Naive thymus-derived CD8-positive, alpha-beta T cell (primary cell): ENCODE results near the gene UTS2R. TPM values are rescaled to one million over a fixed set of nuclear protein-coding genes. Genes with fewer than 3 reads are reported as not detected.
"Not testable (repeated sequence)": the region's sequence is repeated elsewhere in the genome, so short reads cannot be mapped to it uniquely, and the experiment has no call there.

Source experiments
- ATAC-seq, 2 donors: fragments of 150-1000 bp; cut with Tn5 transposase in 1 of 2; sonication (Bioruptor Pico), chemical (Tn5 transposase) in 1 of 2; 1 replicate in 1 of 2; 2 replicates in 1 of 2; pipeline ENCODE4 v1.10.0; 2021; ENCODE audit warnings: mild to moderate bottlenecking in 2 of 2, moderate library complexity in 2 of 2
- POLR2A ChIA-PET: fragments of 350-600 bp; sonication (Branson Sonifier 250); formaldehyde crosslinking; loops from one replicate; lab custom pipeline; 2021; ENCODE audit warnings: antibody characterized with exemption; lab: Charles Lee
- DNase-seq, 10 donors: peaks; one replicate each; pipeline versions ENCODE4 v3.0.0 to v3.0.0-alpha.2; 2020 to 2022
- H3K27ac Mint-ChIP-seq, 10 donors: one replicate each; pipeline ENCODE4 v1.8.0; 2020 to 2022; ENCODE audit warnings: mild to moderate bottlenecking in 10 of 10, mixed read lengths in 10 of 10, moderate library complexity in 4 of 10, inconsistent platforms in 1 of 10
- H3K27me3 Mint-ChIP-seq, 5 donors: one replicate each; pipeline ENCODE4 v1.8.0; 2021 to 2022; ENCODE audit warnings: mixed read lengths in 5 of 5
- H3K36me3 Mint-ChIP-seq, 3 donors: one replicate each; pipeline ENCODE4 v1.8.0; 2020 to 2022; ENCODE audit warnings: mixed read lengths in 3 of 3, mild to moderate bottlenecking in 2 of 3, inconsistent platforms in 1 of 3
- H3K4me1 Mint-ChIP-seq, 4 donors: one replicate each; pipeline ENCODE4 v1.8.0; 2021 to 2022; ENCODE audit warnings: mixed read lengths in 4 of 4
- H3K4me3 Mint-ChIP-seq, 10 donors: one replicate each; pipeline ENCODE4 v1.8.0; 2020 to 2022; ENCODE audit warnings: mild to moderate bottlenecking in 10 of 10, mixed read lengths in 10 of 10, moderate library complexity in 6 of 10, inconsistent platforms in 1 of 10
- H3K9me3 Mint-ChIP-seq, 9 donors: one replicate each; pipeline ENCODE4 v1.8.0; 2020 to 2022; ENCODE audit warnings: mixed read lengths in 9 of 9, mild to moderate bottlenecking in 3 of 9, inconsistent platforms in 1 of 9, moderate library complexity in 1 of 9
- polyA plus RNA-seq, 3 donors: library from polyadenylated mRNA; unstranded; fragments of 300-500 nt; fragmentation: Illumina TruSeq; gene quantifications; one replicate each; pipeline ENCODE4 v1.2.3, GENCODE V29; 2021
- total RNA-seq, 8 experiments: library from RNA in 2 of 8; stranded (reverse) in 2 of 8; gene quantifications; one replicate each; pipeline ENCODE4 v1.2.3 and lab custom pipeline; 2021 to 2026

UTS2R gene
- total and polyA plus RNA-seq, 5 experiments from 2014 or later: not detected

GRCh38 chr17:82403662-82404660 lies 32.4 kb downstream of the UTS2R start:
- POLR2A ChIA-PET: no interaction called here
- peak in 1 of 10 donors; percentile 57 for DNase-seq
- Mint-ChIP-seq H3K9me3 (no peaks in the 10 kb centered on the region), H3K27ac (peak overlapping the region in 1 of 10 donors; percentile 28), H3K36me3 (peaks cover 0 to 51% (median 7%) of the 10 kb centered on the region in 3 donors), H3K4me1 (peaks cover 6 to 26% (median 12%) of the 10 kb centered on the region in 4 donors), H3K4me3 (no peak overlapping the region), H3K27me3 (no peaks in the 10 kb centered on the region)
- ATAC-seq: no peak

GRCh38 chr17:82405051-82405450 lies 33.5 kb downstream of the UTS2R start:
- Mint-ChIP-seq H3K4me3 (no peak overlapping the region), H3K27ac (no peak overlapping the region), H3K36me3 (peaks cover 0 to 54% (median 11%) of the 10 kb centered on the region in 3 donors), H3K27me3 (no peaks in the 10 kb centered on the region), H3K9me3 (no peaks in the 10 kb centered on the region), H3K4me1 (peaks cover 8 to 22% (median 12%) of the 10 kb centered on the region in 4 donors)
- DNase-seq (peak in 1 of 10 donors; percentile 61), ATAC-seq (no peak)
- POLR2A ChIA-PET: no interaction called here

- Mint-ChIP-seq H3K27me3 (no peaks in the 10 kb centered on the region), H3K36me3 (peaks cover 0 to 55% (median 11%) of the 10 kb centered on the region in 3 donors), H3K27ac (no peak overlapping the region), H3K4me1 (peaks cover 0 to 13% (median 5%) of the 10 kb centered on the region in 4 donors), H3K4me3 (no peak overlapping the region), H3K9me3 (no peaks in the 10 kb centered on the region)
- ATAC-seq (no peak), DNase-seq (peak in 1 of 10 donors; percentile 24)
- POLR2A ChIA-PET: no interaction called here
Measured at GRCh38 chr17:82406131-82406671, 34.6 kb downstream of the UTS2R start.

GRCh38 chr17:82407255-82407654 lies 35.7 kb downstream of the UTS2R start:
- H3K4me3 Mint-ChIP-seq: no peak overlapping the region

GRCh38 chr17:82408288-82408937 lies 36.8 kb downstream of the UTS2R start:
- Mint-ChIP-seq H3K4me1 (peaks cover 0 to 5% (median under 1%) of the 10 kb centered on the region in 4 donors), H3K4me3 (no peak overlapping the region), H3K36me3 (peaks cover 0 to 54% (median 6%) of the 10 kb centered on the region in 3 donors), H3K27me3 (no peaks in the 10 kb centered on the region), H3K9me3 (no peaks in the 10 kb centered on the region), H3K27ac (peak overlapping the region in 1 of 10 donors; percentile 19)
- POLR2A ChIA-PET: interaction anchor here (0.5 kb wide), 1 partner anchor 173 kb away, joined by 3 read pairs; no protein-coding TSS in a partner anchor
- ATAC-seq: no peak
- DNase-seq: no peak

More at GRCh38 chr17:82407255-82407654, 35.7 kb downstream of the UTS2R start:
- Mint-ChIP-seq H3K4me1 (peaks cover 0 to 6% (median 3%) of the 10 kb centered on the region in 4 donors), H3K27me3 (no peaks in the 10 kb centered on the region), H3K27ac (peak overlapping the region in 1 of 10 donors; percentile 66), H3K36me3 (peaks cover 0 to 58% (median 11%) of the 10 kb centered on the region in 3 donors), H3K9me3 (no peaks in the 10 kb centered on the region)
- ATAC-seq (no peak), DNase-seq (peak in 1 of 10 donors; percentile 31)
- POLR2A ChIA-PET: interaction anchor here (0.7 kb wide), 1 partner anchor 47 kb away, joined by 3 read pairs; no protein-coding TSS in a partner anchor

- ATAC-seq (no peak), DNase-seq (no peak)
- Mint-ChIP-seq H3K27me3 (no peaks in the 10 kb centered on the region), H3K4me3 (no peak overlapping the region), H3K9me3 (no peaks in the 10 kb centered on the region), H3K4me1 (peaks cover 0 to 5% (median under 1%) of the 10 kb centered on the region in 4 donors), H3K36me3 (peaks cover 0 to 51% (median 6%) of the 10 kb centered on the region in 3 donors), H3K27ac (no peak overlapping the region)
- POLR2A ChIA-PET: interaction anchor here (0.5 kb wide), 1 partner anchor 172 kb away, joined by 3 read pairs; no protein-coding TSS in a partner anchor
Measured at GRCh38 chr17:82408938-82409318, 37.4 kb downstream of the UTS2R start.

GRCh38 chr17:82410014-82410716 lies 38.6 kb downstream of the UTS2R start:
- POLR2A ChIA-PET: interaction anchor here (0.7 kb wide), 1 partner anchor 11 kb away, joined by 4 read pairs; no protein-coding TSS in a partner anchor
- H3K27me3 Mint-ChIP-seq: no peaks in the 10 kb centered on the region
- H3K9me3 Mint-ChIP-seq: no peaks in the 10 kb centered on the region
- DNase-seq: no peak
- ATAC-seq: no peak
- H3K4me3 Mint-ChIP-seq: no peak overlapping the region
- peaks cover 8 to 11% (median 10%) of the 10 kb centered on the region in 4 donors for H3K4me1 Mint-ChIP-seq
- no peak overlapping the region for H3K27ac Mint-ChIP-seq
- H3K36me3 Mint-ChIP-seq: peaks cover 0 to 49% (median 5%) of the 10 kb centered on the region in 3 donors

GRCh38 chr17:82411396-82412053 lies 40.0 kb downstream of the UTS2R start:
- Mint-ChIP-seq H3K36me3 (peaks cover 0 to 46% (median 4%) of the 10 kb centered on the region in 3 donors), H3K4me3 (no peak overlapping the region), H3K27ac (no peak overlapping the region), H3K4me1 (peaks cover 11 to 16% (median 13%) of the 10 kb centered on the region in 4 donors), H3K9me3 (no peaks in the 10 kb centered on the region), H3K27me3 (no peaks in the 10 kb centered on the region)
- ATAC-seq: no peak
- no peak for DNase-seq
- POLR2A ChIA-PET: interaction anchor here (0.7 kb wide), 1 partner anchor 55 kb away, joined by 4 read pairs; no protein-coding TSS in a partner anchor

GRCh38 chr17:82412081-82412480 lies 40.5 kb downstream of the UTS2R start:
- H3K4me3 Mint-ChIP-seq, H3K27me3 Mint-ChIP-seq, ATAC-seq, H3K27ac Mint-ChIP-seq, DNase-seq, H3K9me3 Mint-ChIP-seq, POLR2A ChIA-PET: not testable (repeated sequence)
- peaks cover 0 to 46% (median 4%) of the 10 kb centered on the region in 3 donors for H3K36me3 Mint-ChIP-seq
- peaks cover 11 to 16% (median 13%) of the 10 kb centered on the region in 4 donors for H3K4me1 Mint-ChIP-seq

- DNase-seq: no peak
- POLR2A ChIA-PET: no interaction called here
- Mint-ChIP-seq H3K9me3 (no peaks in the 10 kb centered on the region), H3K27me3 (no peaks in the 10 kb centered on the region), H3K4me3 (no peak overlapping the region), H3K36me3 (peaks cover 0 to 39% (median 4%) of the 10 kb centered on the region in 3 donors), H3K4me1 (peaks cover 10 to 19% (median 16%) of the 10 kb centered on the region in 4 donors), H3K27ac (no peak overlapping the region)
- ATAC-seq: no peak
Measured at GRCh38 chr17:82412535-82413520, 41.3 kb downstream of the UTS2R start.
